A549 (cell line): ENCODE measurements around the gene STYXL2.

ENCODE experiments used
- CTCF ChIP-seq: fragments of >200 bp; sonication (Bioruptor Twin); formaldehyde crosslinking; IDR thresholded peaks from 3 replicates; pipeline ENCODE4 v1.5.1; 2016
- REST ChIP-seq: fragments of 200-600 bp; sonication (generic); IDR thresholded peaks from 2 replicates; pipeline ENCODE4 v1.6.1; 2016; ENCODE audit warnings: antibody characterized with exemption, mild to moderate bottlenecking, moderate library complexity

DNA sequence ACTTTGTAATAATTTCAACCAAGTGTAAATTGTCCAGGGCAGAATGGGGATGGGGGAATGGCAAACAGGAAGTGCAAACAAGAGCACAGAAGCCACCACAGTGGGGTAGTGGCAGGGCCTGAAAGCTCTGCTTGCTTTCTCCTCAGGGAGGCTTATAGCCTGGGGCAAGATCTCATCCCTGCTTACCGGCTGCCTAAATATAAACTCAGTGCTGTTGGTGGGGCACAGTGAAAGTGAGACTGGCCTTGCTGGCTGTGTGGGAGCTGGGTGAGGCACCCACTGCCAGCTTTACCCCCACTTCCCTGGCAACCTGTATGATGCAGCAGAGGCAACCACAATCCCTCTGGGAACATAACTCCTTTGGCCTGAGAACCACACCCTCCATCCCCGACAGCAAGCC lies 15.2 kb downstream of the STYXL2 start:
- TF ChIP-seq CTCF (no peak), REST (no peak)
